Activated T-helper 2 cell treated with anti-CD3 and anti-CD28 coated beads, Interferon-gamma antibody, Interleukin-2, Interleukin-4, amounts not matched to agents 10 μg/mL and 5 μg/mL and 100 μg/mL, durations not matched to agents 14 hours and 24 hours and 36 hours (primary cell): ENCODE data around the gene ELAVL1. TPM values are rescaled to one million over a fixed set of nuclear protein-coding genes. Genes with fewer than 3 reads are reported as not detected.
A peak's percentile ranks its signal among the peaks of the same experiment; 100 is the strongest.
"Not testable (repeated sequence)": the region's sequence is repeated elsewhere in the genome, so short reads cannot be mapped to it uniquely, and the experiment has no call there.

ENCODE experiments used
- DNase-seq: peaks from one replicate; pipeline ENCODE4 v3.0.0; 2021; ENCODE audit warnings: low spot score
- H3K27ac Mint-ChIP-seq: one replicate; pipeline ENCODE4 v1.8.0; 2021; ENCODE audit warnings: mixed read lengths
- H3K27me3 Mint-ChIP-seq: one replicate; pipeline ENCODE4 v1.8.0; 2021; ENCODE audit warnings: low read depth, mixed read lengths
- H3K36me3 Mint-ChIP-seq: one replicate; pipeline ENCODE4 v1.8.0; 2021; ENCODE audit warnings: low read depth, mixed read lengths
- H3K4me1 Mint-ChIP-seq: one replicate; pipeline ENCODE4 v1.8.0; 2021; ENCODE audit warnings: low read depth, mixed read lengths
- H3K4me3 Mint-ChIP-seq: one replicate; pipeline ENCODE4 v1.8.0; 2021; ENCODE audit warnings: low read depth, mild to moderate bottlenecking, moderate library complexity, mixed read lengths
- H3K9me3 Mint-ChIP-seq: one replicate; pipeline ENCODE4 v1.8.0; 2021; ENCODE audit warnings: mixed read lengths
- intact Hi-C: fragments of 100-400 bp; cut with micrococcal nuclease; formaldehyde crosslinking; loops from one replicate; pipeline ENCODE4 v1.15.1; 2023
- total RNA-seq: library from RNA; stranded (reverse); gene quantifications from 2 replicates; pipeline ENCODE4 v1.2.3, GENCODE V29; 2022

The ELAVL1 gene
- total RNA-seq, 1 donor from 2014 or later, result 184 TPM

- H3K4me1 Mint-ChIP-seq, result no peaks in the 10 kb centered on the region
- DNase-seq, result no peak
- no peak overlapping the region for H3K4me3 Mint-ChIP-seq
- no peaks in the 10 kb centered on the region for H3K9me3 Mint-ChIP-seq
- intact Hi-C loops, result no loop called here
- H3K27me3 Mint-ChIP-seq, result peaks cover 2% of the 10 kb centered on the region
- H3K27ac Mint-ChIP-seq, result no peak overlapping the region
- H3K36me3 Mint-ChIP-seq, result no peaks in the 10 kb centered on the region
These were observed 28.7 kb upstream of the ELAVL1 start for GRCh38 chr19:8034178-8034525.

- DNase-seq, H3K27ac Mint-ChIP-seq, intact Hi-C loops, H3K4me3 Mint-ChIP-seq, H3K4me1 Mint-ChIP-seq, H3K9me3 Mint-ChIP-seq, H3K36me3 Mint-ChIP-seq, H3K27me3 Mint-ChIP-seq: not testable (repeated sequence)
These were observed 28.1 kb upstream of the ELAVL1 start for GRCh38 chr19:8033287-8034177.

GRCh38 chr19:8030960-8031359 is 25.5 kb upstream of the ELAVL1 start:
- intact Hi-C loops, result no loop called here

GRCh38 chr19:8028951-8029491 is 23.6 kb upstream of the ELAVL1 start:
- no peaks in the 10 kb centered on the region for H3K27me3 Mint-ChIP-seq
- no peak for DNase-seq
- intact Hi-C loops, result no loop called here
- H3K36me3 Mint-ChIP-seq, result no peaks in the 10 kb centered on the region
- H3K4me3 Mint-ChIP-seq, result no peak overlapping the region
- H3K27ac Mint-ChIP-seq, result no peak overlapping the region
- H3K4me1 Mint-ChIP-seq, result no peaks in the 10 kb centered on the region
- H3K9me3 Mint-ChIP-seq, result no peaks in the 10 kb centered on the region

More at GRCh38 chr19:8030960-8031359, 25.5 kb upstream of the ELAVL1 start:
- Mint-ChIP-seq H3K27ac (no peak overlapping the region), H3K4me1 (no peaks in the 10 kb centered on the region), H3K36me3 (no peaks in the 10 kb centered on the region), H3K9me3 (no peaks in the 10 kb centered on the region), H3K4me3 (no peak overlapping the region), H3K27me3 (no peaks in the 10 kb centered on the region)
- no peak for DNase-seq

- Mint-ChIP-seq H3K27me3 (no peaks in the 10 kb centered on the region), H3K36me3 (no peaks in the 10 kb centered on the region), H3K4me1 (no peaks in the 10 kb centered on the region), H3K9me3 (no peaks in the 10 kb centered on the region), H3K4me3 (no peak overlapping the region), H3K27ac (no peak overlapping the region)
- DNase-seq, result no peak
- intact Hi-C loops, result no loop called here
These were observed 19.9 kb upstream of the ELAVL1 start for GRCh38 chr19:8025316-8025715.

- H3K27ac Mint-ChIP-seq, H3K4me3 Mint-ChIP-seq, H3K9me3 Mint-ChIP-seq, H3K4me1 Mint-ChIP-seq, H3K27me3 Mint-ChIP-seq, DNase-seq, intact Hi-C loops, H3K36me3 Mint-ChIP-seq: not testable (repeated sequence)
These were observed 18.8 kb upstream of the ELAVL1 start for GRCh38 chr19:8024256-8024655.

- intact Hi-C loops, result no loop called here
- Mint-ChIP-seq H3K4me1 (no peaks in the 10 kb centered on the region), H3K4me3 (no peak overlapping the region), H3K9me3 (no peaks in the 10 kb centered on the region), H3K27ac (no peak overlapping the region), H3K36me3 (no peaks in the 10 kb centered on the region), H3K27me3 (no peaks in the 10 kb centered on the region)
- no peak for DNase-seq
These were observed 17.9 kb upstream of the ELAVL1 start for GRCh38 chr19:8023371-8023770.

GRCh38 chr19:8022275-8022674 is 16.8 kb upstream of the ELAVL1 start:
- no peak overlapping the region for H3K27ac Mint-ChIP-seq
- intact Hi-C loops, result no loop called here
- H3K4me3 Mint-ChIP-seq, result no peak overlapping the region
- no peaks in the 10 kb centered on the region for H3K27me3 Mint-ChIP-seq
- peaks cover 8% of the 10 kb centered on the region for H3K4me1 Mint-ChIP-seq
- no peaks in the 10 kb centered on the region for H3K36me3 Mint-ChIP-seq
- no peak for DNase-seq
- no peaks in the 10 kb centered on the region for H3K9me3 Mint-ChIP-seq

GRCh38 chr19:8021374-8021773 is 15.9 kb upstream of the ELAVL1 start:
- Mint-ChIP-seq H3K4me3 (no peak overlapping the region), H3K36me3 (no peaks in the 10 kb centered on the region), H3K27me3 (no peaks in the 10 kb centered on the region), H3K4me1 (peaks cover 9% of the 10 kb centered on the region), H3K27ac (no peak overlapping the region), H3K9me3 (no peaks in the 10 kb centered on the region)
- intact Hi-C loops, result no loop called here
- DNase-seq, result no peak

GRCh38 chr19:8020681-8021080 is 15.2 kb upstream of the ELAVL1 start:
- no peak overlapping the region for H3K27ac Mint-ChIP-seq
- peaks cover 9% of the 10 kb centered on the region for H3K4me1 Mint-ChIP-seq
- H3K27me3 Mint-ChIP-seq, result no peaks in the 10 kb centered on the region
- intact Hi-C loops, result no loop called here
- no peak for DNase-seq
- no peak overlapping the region for H3K4me3 Mint-ChIP-seq
- H3K36me3 Mint-ChIP-seq, result no peaks in the 10 kb centered on the region
- H3K9me3 Mint-ChIP-seq, result no peaks in the 10 kb centered on the region

- DNase-seq, result peak; percentile 36
- peaks cover 9% of the 10 kb centered on the region for H3K4me1 Mint-ChIP-seq
- no peaks in the 10 kb centered on the region for H3K36me3 Mint-ChIP-seq
- H3K27ac Mint-ChIP-seq, result no peak overlapping the region
- no peak overlapping the region for H3K4me3 Mint-ChIP-seq
- no peaks in the 10 kb centered on the region for H3K27me3 Mint-ChIP-seq
- no peaks in the 10 kb centered on the region for H3K9me3 Mint-ChIP-seq
- intact Hi-C loops, result no loop called here
These were observed 12.4 kb upstream of the ELAVL1 start for GRCh38 chr19:8017808-8018207.

GRCh38 chr19:8004723-8005513 is 523 bp downstream of the ELAVL1 start:
- H3K9me3 Mint-ChIP-seq, result no peaks in the 10 kb centered on the region
- intact Hi-C loops, result loop anchor here (5.0 kb wide), 1 partner anchor 317 kb away; the partner anchor contains the start of genes NDUFA7 and RPS28
- peaks cover 29% of the 10 kb centered on the region for H3K36me3 Mint-ChIP-seq
- H3K4me3 Mint-ChIP-seq, result peak overlapping the region; percentile 98
- no peaks in the 10 kb centered on the region for H3K27me3 Mint-ChIP-seq
- H3K27ac Mint-ChIP-seq, result peak overlapping the region; percentile 88
- peak; percentile 16 for DNase-seq
- peaks cover 32% of the 10 kb centered on the region for H3K4me1 Mint-ChIP-seq

- peak overlapping the region; percentile 88 for H3K27ac Mint-ChIP-seq
- H3K4me1 Mint-ChIP-seq, result peaks cover 35% of the 10 kb centered on the region
- intact Hi-C loops, result no loop called here
- H3K36me3 Mint-ChIP-seq, result peaks cover 33% of the 10 kb centered on the region
- no peaks in the 10 kb centered on the region for H3K9me3 Mint-ChIP-seq
- no peaks in the 10 kb centered on the region for H3K27me3 Mint-ChIP-seq
- peak overlapping the region; percentile 98 for H3K4me3 Mint-ChIP-seq
- no peak for DNase-seq
These were observed 1.4 kb downstream of the ELAVL1 start for GRCh38 chr19:8004001-8004400.
